Immature natural killer cell (primary cell): ENCODE data around the gene TMEM156. TPM values are rescaled to one million over a fixed set of nuclear protein-coding genes. Genes with fewer than 3 reads are reported as not detected.

Source experiments
- DNase-seq, 3 donors: peaks; one replicate each; pipeline ENCODE4 v3.0.0; 2022; ENCODE audit warnings: mixed read lengths in 1 of 3
- H3K27ac Mint-ChIP-seq, 6 donors: one replicate each; pipeline ENCODE4 v1.8.0; 2020; ENCODE audit warnings: mixed read lengths in 6 of 6, mild to moderate bottlenecking in 5 of 6, inconsistent platforms in 4 of 6, moderate library complexity in 3 of 6
- H3K27me3 Mint-ChIP-seq, 3 donors: one replicate each; pipeline ENCODE4 v1.8.0; 2020 to 2021; ENCODE audit warnings: low read depth in 3 of 3, mild to moderate bottlenecking in 3 of 3, mixed read lengths in 3 of 3, moderate library complexity in 3 of 3, inconsistent platforms in 1 of 3
- H3K36me3 Mint-ChIP-seq, 3 donors: one replicate each; pipeline ENCODE4 v1.8.0; 2020; ENCODE audit warnings: mixed read lengths in 3 of 3, inconsistent platforms in 2 of 3, mild to moderate bottlenecking in 2 of 3
- H3K4me1 Mint-ChIP-seq, 2 donors: one replicate each; pipeline ENCODE4 v1.8.0; 2020; ENCODE audit warnings: inconsistent platforms in 2 of 2, mild to moderate bottlenecking in 2 of 2, mixed read lengths in 2 of 2, moderate library complexity in 1 of 2
- H3K4me3 Mint-ChIP-seq, 5 donors: one replicate each; pipeline ENCODE4 v1.8.0; 2020; ENCODE audit warnings: mild to moderate bottlenecking in 5 of 5, mixed read lengths in 5 of 5, inconsistent platforms in 3 of 5, moderate library complexity in 3 of 5
- H3K9me3 Mint-ChIP-seq, 6 donors: one replicate each; pipeline ENCODE4 v1.8.0; 2020; ENCODE audit warnings: mild to moderate bottlenecking in 6 of 6, mixed read lengths in 6 of 6, inconsistent platforms in 4 of 6, moderate library complexity in 3 of 6
- polyA plus RNA-seq, 3 donors: library from polyadenylated mRNA; unstranded; fragments of 300-500 nt; fragmentation: Illumina TruSeq; gene quantifications; one replicate each; pipeline ENCODE4 v1.2.3, GENCODE V29; 2021

The TMEM156 gene
- 10 to 100 TPM; 16.3 to 31.9 (median 26.4) TPM for polyA plus RNA-seq

- H3K27ac Mint-ChIP-seq, result peak within 1 kb of the TSS; percentile 80 to 94 (median 88)
- H3K9me3 Mint-ChIP-seq, result no peaks in the 10 kb centered on the region
- peak; percentile 55 to 64 (median 62) for DNase-seq
- peak within 1 kb of the TSS; percentile 79 to 88 (median 80) for H3K4me3 Mint-ChIP-seq
- H3K4me1 Mint-ChIP-seq, result peaks cover 44 to 54% of the 10 kb centered on the region in 2 donors
- peaks cover 0 to 6% (median 0%) of the 10 kb centered on the region in 3 donors for H3K27me3 Mint-ChIP-seq
- no peaks in the 10 kb centered on the region for H3K36me3 Mint-ChIP-seq
Measured at GRCh38 chr4:39032218-39033085, at the start of gene TMEM156. TSS of gene TMEM156 (minus strand) at chr4:39032409. CDS start at chr4:39032313, 96 bp downstream.

GRCh38 chr4:39078829-39079228 is 46.6 kb upstream of the TMEM156 start:
- Mint-ChIP-seq H3K27me3 (peaks cover 0 to 2% (median 1%) of the 10 kb centered on the region in 3 donors), H3K9me3 (no peaks in the 10 kb centered on the region), H3K27ac (no peak overlapping the region), H3K36me3 (peaks cover 21 to 27% (median 22%) of the 10 kb centered on the region in 3 donors), H3K4me1 (no peaks in the 10 kb centered on the region), H3K4me3 (no peak overlapping the region)
- no peak for DNase-seq

GRCh38 chr4:39068907-39069306 is 36.7 kb upstream of the TMEM156 start:
- H3K4me3 Mint-ChIP-seq, result no peak overlapping the region
- no peaks in the 10 kb centered on the region for H3K27me3 Mint-ChIP-seq
- H3K4me1 Mint-ChIP-seq, result no peaks in the 10 kb centered on the region
- H3K9me3 Mint-ChIP-seq, result no peaks in the 10 kb centered on the region
- no peak for DNase-seq
- no peak overlapping the region for H3K27ac Mint-ChIP-seq
- H3K36me3 Mint-ChIP-seq, result peaks cover 0 to 4% (median 0%) of the 10 kb centered on the region in 3 donors

GRCh38 chr4:39067451-39067850 is 35.2 kb upstream of the TMEM156 start:
- Mint-ChIP-seq H3K36me3 (peaks cover 0 to 4% (median 0%) of the 10 kb centered on the region in 3 donors), H3K4me1 (peaks cover 2 to 4% of the 10 kb centered on the region in 2 donors), H3K27me3 (no peaks in the 10 kb centered on the region), H3K4me3 (no peak overlapping the region), H3K27ac (no peak overlapping the region), H3K9me3 (no peaks in the 10 kb centered on the region)
- no peak for DNase-seq

- Mint-ChIP-seq H3K36me3 (peaks cover 0 to 4% (median 0%) of the 10 kb centered on the region in 3 donors), H3K4me1 (peaks cover 5 to 6% of the 10 kb centered on the region in 2 donors), H3K9me3 (no peaks in the 10 kb centered on the region)
Measured at GRCh38 chr4:39067031-39067430, 34.8 kb upstream of the TMEM156 start.

GRCh38 chr4:39066371-39066770 is 34.2 kb upstream of the TMEM156 start:
- no peak for DNase-seq
- Mint-ChIP-seq H3K4me1 (peaks cover 5 to 13% of the 10 kb centered on the region in 2 donors), H3K4me3 (no peak overlapping the region), H3K9me3 (no peaks in the 10 kb centered on the region), H3K27me3 (no peaks in the 10 kb centered on the region), H3K27ac (no peak overlapping the region), H3K36me3 (peaks cover 0 to 4% (median 0%) of the 10 kb centered on the region in 3 donors)

More at GRCh38 chr4:39067031-39067430, 34.8 kb upstream of the TMEM156 start:
- H3K27ac Mint-ChIP-seq, result no peak overlapping the region
- no peak for DNase-seq
- H3K27me3 Mint-ChIP-seq, result no peaks in the 10 kb centered on the region
- H3K4me3 Mint-ChIP-seq, result no peak overlapping the region

- Mint-ChIP-seq H3K4me1 (peaks cover 7 to 13% of the 10 kb centered on the region in 2 donors), H3K27me3 (no peaks in the 10 kb centered on the region), H3K9me3 (no peaks in the 10 kb centered on the region), H3K4me3 (no peak overlapping the region), H3K36me3 (no peaks in the 10 kb centered on the region), H3K27ac (no peak overlapping the region)
- no peak for DNase-seq
Measured at GRCh38 chr4:39063430-39063829, 31.2 kb upstream of the TMEM156 start.

GRCh38 chr4:39062770-39063097 is 30.5 kb upstream of the TMEM156 start:
- Mint-ChIP-seq H3K36me3 (no peaks in the 10 kb centered on the region), H3K27ac (peak overlapping the region in 2 of 6 donors; percentile 44 to 50), H3K9me3 (no peaks in the 10 kb centered on the region), H3K4me3 (no peak overlapping the region), H3K4me1 (peaks cover 7 to 13% of the 10 kb centered on the region in 2 donors), H3K27me3 (no peaks in the 10 kb centered on the region)
- no peak for DNase-seq

GRCh38 chr4:39062094-39062769 is 30.0 kb upstream of the TMEM156 start, which contains the start of gene KLHL5:
TSS of gene KLHL5 (plus strand) at chr4:39062232. CDS start at chr4:39062653, 421 bp downstream.
- Mint-ChIP-seq H3K27ac (peak within 1 kb of the TSS in 3 of 6 donors; percentile 44 to 54 (median 50)), H3K4me1 (peaks cover 7 to 13% of the 10 kb centered on the region in 2 donors), H3K36me3 (no peaks in the 10 kb centered on the region), H3K9me3 (no peaks in the 10 kb centered on the region), H3K27me3 (no peaks in the 10 kb centered on the region), H3K4me3 (no peak within 1 kb of the TSS)
- DNase-seq, result no peak

GRCh38 chr4:39061457-39061856 is 29.2 kb upstream of the TMEM156 start:
- H3K27me3 Mint-ChIP-seq, result peaks cover 0 to 1% (median 0%) of the 10 kb centered on the region in 3 donors
- peaks cover 12 to 20% of the 10 kb centered on the region in 2 donors for H3K4me1 Mint-ChIP-seq
- H3K4me3 Mint-ChIP-seq, result no peak overlapping the region
- H3K27ac Mint-ChIP-seq, result no peak overlapping the region
- DNase-seq, result no peak
- H3K36me3 Mint-ChIP-seq, result peaks cover 0 to 4% (median 0%) of the 10 kb centered on the region in 3 donors
- no peaks in the 10 kb centered on the region for H3K9me3 Mint-ChIP-seq

GRCh38 chr4:39056023-39056422 is 23.8 kb upstream of the TMEM156 start:
- Mint-ChIP-seq H3K4me3 (no peak overlapping the region), H3K4me1 (peaks cover 9 to 14% of the 10 kb centered on the region in 2 donors), H3K27ac (no peak overlapping the region)

GRCh38 chr4:39054497-39054896 is 22.3 kb upstream of the TMEM156 start:
- Mint-ChIP-seq H3K4me1 (peaks cover 7 to 14% of the 10 kb centered on the region in 2 donors), H3K27me3 (peaks cover 0 to 1% (median 0%) of the 10 kb centered on the region in 3 donors), H3K9me3 (no peaks in the 10 kb centered on the region), H3K27ac (no peak overlapping the region), H3K4me3 (no peak overlapping the region), H3K36me3 (peaks cover 0 to 4% (median 0%) of the 10 kb centered on the region in 3 donors)
- DNase-seq, result no peak

More at GRCh38 chr4:39056023-39056422, 23.8 kb upstream of the TMEM156 start:
- Mint-ChIP-seq H3K36me3 (peaks cover 0 to 4% (median 0%) of the 10 kb centered on the region in 3 donors), H3K27me3 (peaks cover 0 to 1% (median 0%) of the 10 kb centered on the region in 3 donors), H3K9me3 (no peaks in the 10 kb centered on the region)
- no peak for DNase-seq

GRCh38 chr4:39053983-39054382 is 21.8 kb upstream of the TMEM156 start:
- Mint-ChIP-seq H3K36me3 (peaks cover 0 to 4% (median 0%) of the 10 kb centered on the region in 3 donors), H3K27ac (no peak overlapping the region), H3K9me3 (no peaks in the 10 kb centered on the region), H3K27me3 (peaks cover 0 to 1% (median 0%) of the 10 kb centered on the region in 3 donors), H3K4me3 (no peak overlapping the region), H3K4me1 (peaks cover 7 to 14% of the 10 kb centered on the region in 2 donors)
- no peak for DNase-seq

GRCh38 chr4:39051492-39051891 is 19.3 kb upstream of the TMEM156 start:
- no peaks in the 10 kb centered on the region for H3K27me3 Mint-ChIP-seq
- peaks cover 21 to 28% of the 10 kb centered on the region in 2 donors for H3K4me1 Mint-ChIP-seq
- H3K36me3 Mint-ChIP-seq, result no peaks in the 10 kb centered on the region
- no peaks in the 10 kb centered on the region for H3K9me3 Mint-ChIP-seq
- H3K27ac Mint-ChIP-seq, result no peak overlapping the region
- no peak overlapping the region for H3K4me3 Mint-ChIP-seq
- no peak for DNase-seq
